Skeletal muscle tissue (tissue), 4 donors: ENCODE measurements around the gene NR5A2. TPM values are rescaled to one million over a fixed set of nuclear protein-coding genes. Genes with fewer than 3 reads are reported as not detected.

Experiments used
- H3K27ac ChIP-seq: one replicate; pipeline ENCODE4 v1.7.0; 2013; ENCODE audit warnings: mild to moderate bottlenecking, low read depth, low read length, inconsistent platforms
- H3K27me3 ChIP-seq, 3 donors: one replicate each; pipeline ENCODE4 v1.7.0; 2013; ENCODE audit warnings: low read length in 3 of 3; ENCODE audit not compliant: control insufficient read depth in 3 of 3, insufficient read depth in 3 of 3
- H3K36me3 ChIP-seq, 3 donors: one replicate each; pipeline ENCODE4 v1.7.0; 2013; ENCODE audit warnings: low read length in 3 of 3; ENCODE audit not compliant: control insufficient read depth in 3 of 3, insufficient read depth in 3 of 3
- H3K4me1 ChIP-seq, 3 donors: one replicate each; pipeline ENCODE4 v1.7.0; 2013; ENCODE audit warnings: low read length in 3 of 3, mild to moderate bottlenecking in 3 of 3; ENCODE audit not compliant: control insufficient read depth in 3 of 3, insufficient read depth in 3 of 3
- H3K4me3 ChIP-seq, 3 donors: one replicate each; pipeline ENCODE4 v1.7.0; 2013; ENCODE audit warnings: low read length in 3 of 3
- H3K9ac ChIP-seq, 3 donors: one replicate each; pipeline ENCODE4 v1.7.0; 2013; ENCODE audit warnings: low read length in 3 of 3, mild to moderate bottlenecking in 3 of 3, moderate library complexity in 2 of 3, low read depth in 1 of 3
- H3K9me3 ChIP-seq, 3 donors: one replicate each; pipeline ENCODE4 v1.7.0; 2013; ENCODE audit warnings: low read length in 3 of 3; ENCODE audit not compliant: control insufficient read depth in 3 of 3
- total RNA-seq: library from RNA; depleted of rRNA; stranded (reverse); fragments of >200 nt; gene quantifications from one replicate; pipeline ENCODE4 v1.2.3, GENCODE V29; 2014
- donor health status: Osteomylitis.

The NR5A2 gene
- total RNA-seq, 1 donor from 2014 or later = 4.2 TPM

GRCh38 chr1:200166411-200166810, 138.9 kb downstream of the NR5A2 start:
- no peak overlapping the region for H3K9ac ChIP-seq
- H3K4me1 ChIP-seq = no peaks in the 10 kb centered on the region
- H3K9me3 ChIP-seq = no peaks in the 10 kb centered on the region
- no peaks in the 10 kb centered on the region for H3K27me3 ChIP-seq
- no peak overlapping the region for H3K4me3 ChIP-seq
- H3K27ac ChIP-seq = no peak overlapping the region
- no peaks in the 10 kb centered on the region for H3K36me3 ChIP-seq

GRCh38 chr1:200168926-200169325, 141.4 kb downstream of the NR5A2 start:
- no peak overlapping the region for H3K4me3 ChIP-seq
- no peaks in the 10 kb centered on the region for H3K36me3 ChIP-seq
- no peaks in the 10 kb centered on the region for H3K27me3 ChIP-seq
- H3K4me1 ChIP-seq = no peaks in the 10 kb centered on the region
- no peak overlapping the region for H3K9ac ChIP-seq
- H3K9me3 ChIP-seq = no peaks in the 10 kb centered on the region
- H3K27ac ChIP-seq = no peak overlapping the region

GRCh38 chr1:200172311-200172710, 144.8 kb downstream of the NR5A2 start:
- Histone ChIP-seq H3K36me3 (no peaks in the 10 kb centered on the region), H3K9me3 (no peaks in the 10 kb centered on the region), H3K27me3 (no peaks in the 10 kb centered on the region), H3K4me1 (no peaks in the 10 kb centered on the region), H3K4me3 (no peak overlapping the region), H3K9ac (no peak overlapping the region), H3K27ac (no peak overlapping the region)

- Histone ChIP-seq H3K36me3 (no peaks in the 10 kb centered on the region), H3K27me3 (no peaks in the 10 kb centered on the region), H3K4me1 (no peaks in the 10 kb centered on the region), H3K9ac (no peak overlapping the region), H3K27ac (no peak overlapping the region), H3K4me3 (no peak overlapping the region), H3K9me3 (no peaks in the 10 kb centered on the region)
Observed at GRCh38 chr1:200173097-200173618, 145.6 kb downstream of the NR5A2 start.

GRCh38 chr1:200174525-200175295, 147.2 kb downstream of the NR5A2 start:
- Histone ChIP-seq H3K9ac (no peak overlapping the region), H3K27ac (no peak overlapping the region), H3K36me3 (no peaks in the 10 kb centered on the region), H3K4me1 (no peaks in the 10 kb centered on the region), H3K27me3 (no peaks in the 10 kb centered on the region), H3K9me3 (no peaks in the 10 kb centered on the region), H3K4me3 (no peak overlapping the region)

- H3K4me1 ChIP-seq = peaks cover 0 to 7% (median 0%) of the 10 kb centered on the region in 3 donors
- H3K9me3 ChIP-seq = no peaks in the 10 kb centered on the region
- H3K36me3 ChIP-seq = no peaks in the 10 kb centered on the region
- H3K9ac ChIP-seq = no peak overlapping the region
- H3K4me3 ChIP-seq = no peak overlapping the region
- H3K27me3 ChIP-seq = no peaks in the 10 kb centered on the region
- H3K27ac ChIP-seq = no peak overlapping the region
Observed at GRCh38 chr1:200176181-200176580, 148.7 kb downstream of the NR5A2 start.

- H3K9ac ChIP-seq = no peak overlapping the region
- no peak overlapping the region for H3K27ac ChIP-seq
- H3K4me1 ChIP-seq = peaks cover 0 to 7% (median 0%) of the 10 kb centered on the region in 3 donors
- H3K4me3 ChIP-seq = no peak overlapping the region
- no peaks in the 10 kb centered on the region for H3K9me3 ChIP-seq
- no peaks in the 10 kb centered on the region for H3K36me3 ChIP-seq
- H3K27me3 ChIP-seq = no peaks in the 10 kb centered on the region
Observed at GRCh38 chr1:200176798-200177197, 149.3 kb downstream of the NR5A2 start.

GRCh38 chr1:200178340-200178739, 150.8 kb downstream of the NR5A2 start:
- H3K4me1 ChIP-seq = peaks cover 0 to 15% (median 2%) of the 10 kb centered on the region in 3 donors
- no peak overlapping the region for H3K27ac ChIP-seq
- no peak overlapping the region for H3K4me3 ChIP-seq
- no peaks in the 10 kb centered on the region for H3K9me3 ChIP-seq
- H3K36me3 ChIP-seq = no peaks in the 10 kb centered on the region
- H3K9ac ChIP-seq = no peak overlapping the region
- H3K27me3 ChIP-seq = no peaks in the 10 kb centered on the region

- H3K9me3 ChIP-seq = no peaks in the 10 kb centered on the region
- peaks cover 5 to 23% (median 6%) of the 10 kb centered on the region in 3 donors for H3K4me1 ChIP-seq
- H3K4me3 ChIP-seq = no peak overlapping the region
- H3K27ac ChIP-seq = no peak overlapping the region
- no peak overlapping the region for H3K9ac ChIP-seq
- H3K36me3 ChIP-seq = no peaks in the 10 kb centered on the region
- H3K27me3 ChIP-seq = no peaks in the 10 kb centered on the region
Observed at GRCh38 chr1:200179126-200179780, 151.7 kb downstream of the NR5A2 start.

- no peak overlapping the region for H3K9ac ChIP-seq
- no peaks in the 10 kb centered on the region for H3K27me3 ChIP-seq
- peaks cover 11 to 28% (median 11%) of the 10 kb centered on the region in 3 donors for H3K4me1 ChIP-seq
- no peak overlapping the region for H3K27ac ChIP-seq
- no peaks in the 10 kb centered on the region for H3K36me3 ChIP-seq
- H3K4me3 ChIP-seq = no peak overlapping the region
- H3K9me3 ChIP-seq = no peaks in the 10 kb centered on the region
Observed at GRCh38 chr1:200179781-200180160, 152.3 kb downstream of the NR5A2 start.
